Stimulated activated CD8-positive, alpha-beta memory T cell treated with anti-CD3 and anti-CD28 coated beads, Interleukin-12 subunit alpha, Interleukin-12 subunit beta, amount 100 ng/mL, for 24 hours (primary cell): ENCODE results near the gene ATP8B1.

Experiments used
- DNase-seq: peaks from one replicate; pipeline ENCODE4 v3.0.0-alpha.2; 2020; ENCODE audit errors: extremely low read depth

The ATP8B1 gene

GRCh38 chr18:57819119-57819518, 16.0 kb upstream of the ATP8B1 start:
- DNase-seq = no peak

- DNase-seq = no peak
These were observed 13.3 kb upstream of the ATP8B1 start for GRCh38 chr18:57816208-57816954.

GRCh38 chr18:57814555-57814954, 11.4 kb upstream of the ATP8B1 start:
- no peak for DNase-seq

GRCh38 chr18:57813245-57813644, 10.1 kb upstream of the ATP8B1 start:
- no peak for DNase-seq

- no peak for DNase-seq
These were observed 9.0 kb upstream of the ATP8B1 start for GRCh38 chr18:57812126-57812477.

GRCh38 chr18:57811477-57812125, 8.5 kb upstream of the ATP8B1 start:
- no peak for DNase-seq

- DNase-seq = no peak
These were observed 6.1 kb upstream of the ATP8B1 start for GRCh38 chr18:57809190-57809589.

GRCh38 chr18:57807336-57808117, 4.4 kb upstream of the ATP8B1 start:
- no peak for DNase-seq

- no peak for DNase-seq
These were observed 3.8 kb upstream of the ATP8B1 start for GRCh38 chr18:57806978-57807285.

- DNase-seq = no peak
These were observed 3.3 kb upstream of the ATP8B1 start for GRCh38 chr18:57806201-57806977.

GRCh38 chr18:57805117-57805516, 2.0 kb upstream of the ATP8B1 start:
- DNase-seq = no peak

- DNase-seq = no peak
These were observed 1.4 kb upstream of the ATP8B1 start for GRCh38 chr18:57804557-57804956.

GRCh38 chr18:57802213-57803102, 657 bp downstream of the ATP8B1 start:
- DNase-seq = no peak

GRCh38 chr18:57801761-57802212, 1.3 kb downstream of the ATP8B1 start:
- DNase-seq = no peak

- DNase-seq = no peak
These were observed 1.8 kb downstream of the ATP8B1 start for GRCh38 chr18:57801325-57801724.

GRCh38 chr18:57798713-57799373, 4.3 kb downstream of the ATP8B1 start:
- no peak for DNase-seq

GRCh38 chr18:57797209-57797651, 5.9 kb downstream of the ATP8B1 start:
- DNase-seq = no peak

GRCh38 chr18:57794951-57795728, 8.0 kb downstream of the ATP8B1 start:
- DNase-seq = no peak

- DNase-seq = no peak
These were observed 9.7 kb downstream of the ATP8B1 start for GRCh38 chr18:57793302-57793986.
